Measurements from ENCODE around the gene NPVF.

The NPVF gene

GRCh38 chr7:25223206-25223605, 5.1 kb downstream of the NPVF start:
- DNase-seq, result no peak

- no peak for DNase-seq
Observed at GRCh38 chr7:25222666-25223065, 5.6 kb downstream of the NPVF start.

- no peak for DNase-seq
Observed at GRCh38 chr7:25221009-25221408, 7.3 kb downstream of the NPVF start.

GRCh38 chr7:25218191-25218590, 10.1 kb downstream of the NPVF start:
- DNase-seq, result no peak

- DNase-seq, result no peak
Observed at GRCh38 chr7:25216837-25217236, 11.4 kb downstream of the NPVF start.

- no peak for DNase-seq
Observed at GRCh38 chr7:25215694-25216335, 12.5 kb downstream of the NPVF start.

GRCh38 chr7:25208525-25209221, 19.6 kb downstream of the NPVF start:
- DNase-seq, result no peak

- DNase-seq, result no peak
Observed at GRCh38 chr7:25207887-25208286, 20.4 kb downstream of the NPVF start.

- DNase-seq, result no peak
Observed at GRCh38 chr7:25206765-25207164, 21.5 kb downstream of the NPVF start.

GRCh38 chr7:25196132-25196896, 32.0 kb downstream of the NPVF start:
- no peak for DNase-seq

- DNase-seq, result no peak
Observed at GRCh38 chr7:25194036-25194435, 34.2 kb downstream of the NPVF start.

GRCh38 chr7:25192043-25192442, 36.2 kb downstream of the NPVF start:
- DNase-seq, result no peak

- DNase-seq, result no peak
Observed at GRCh38 chr7:25189197-25189596, 39.1 kb downstream of the NPVF start.

GRCh38 chr7:25187932-25188331, 40.4 kb downstream of the NPVF start:
- no peak for DNase-seq

- no peak for DNase-seq
Observed at GRCh38 chr7:25186436-25186835, 41.9 kb downstream of the NPVF start.

GRCh38 chr7:25181532-25181931, 46.8 kb downstream of the NPVF start:
- no peak for DNase-seq

GRCh38 chr7:25180946-25181345, 47.3 kb downstream of the NPVF start:
- no peak for DNase-seq

GRCh38 chr7:25180592-25180923, 47.7 kb downstream of the NPVF start:
- DNase-seq, result no peak

- DNase-seq, result peak; percentile 61
Observed at GRCh38 chr7:25179771-25180591, 48.3 kb downstream of the NPVF start.

GRCh38 chr7:25179325-25179724, 49.0 kb downstream of the NPVF start:
- no peak for DNase-seq
